Suprapubic skin (tissue), 4 donors: Measurements from ENCODE around the gene TSPAN15. TPM values are rescaled to one million over a fixed set of nuclear protein-coding genes. Genes with fewer than 3 reads are reported as not detected.

Experiments
- DNase-seq, 2 donors: peaks; one replicate each; pipeline ENCODE4 v3.0.0-alpha.2; 2019; ENCODE audit warnings: low spot score in 2 of 2
- H3K27ac ChIP-seq: fragments of 200-600 bp; sonication (generic); one replicate; pipeline ENCODE4 v1.5.1; 2019
- H3K27me3 ChIP-seq: fragments of 200-600 bp; sonication (generic); one replicate; pipeline ENCODE4 v1.5.1; 2019
- H3K36me3 ChIP-seq: fragments of 200-600 bp; sonication (generic); one replicate; pipeline ENCODE4 v1.5.1; 2019
- H3K4me1 ChIP-seq: fragments of 200-600 bp; sonication (generic); one replicate; pipeline ENCODE4 v1.5.1; 2019
- H3K4me3 ChIP-seq: fragments of 200-600 bp; sonication (generic); one replicate; pipeline ENCODE4 v1.5.1; 2019; ENCODE audit warnings: mild to moderate bottlenecking
- H3K9me3 ChIP-seq: fragments of 200-600 bp; sonication (generic); one replicate; pipeline ENCODE4 v1.5.1; 2019
- CTCF ChIP-seq, 2 donors: fragments of 200-600 bp in 1 of 2; fragments of 450-650 bp in 1 of 2; sonication (generic) in 1 of 2; IDR thresholded peaks; one replicate each; pipeline ENCODE4 v1.5.1; 2016 to 2019; ENCODE audit warnings: antibody characterized with exemption in 2 of 2, mild to moderate bottlenecking in 1 of 2, moderate library complexity in 1 of 2
- EP300 ChIP-seq: sonication (generic); formaldehyde crosslinking; IDR thresholded peaks from one replicate; pipeline ENCODE4 v1.6.1; 2017; ENCODE audit warnings: antibody characterized with exemption
- POLR2A ChIP-seq, 2 donors: fragments of 450-650 bp; IDR thresholded peaks; one replicate each; pipeline ENCODE4 v1.6.1; 2017; ENCODE audit warnings: antibody characterized with exemption in 2 of 2, mild to moderate bottlenecking in 2 of 2, moderate library complexity in 2 of 2
- POLR2AphosphoS5 ChIP-seq, 3 donors: sonication (generic); formaldehyde crosslinking; IDR thresholded peaks; one replicate each; pipeline ENCODE4 v1.6.1; 2017; ENCODE audit warnings: antibody characterized with exemption in 3 of 3
- WGBS: methylation state at CpG from one replicate; pipeline ENCODE4 v1.1.5; 2018; 5-methylcytosine and 5-hydroxymethylcytosine counted together
- total RNA-seq, 4 donors: library from RNA; depleted of rRNA; stranded (reverse); fragments of >200 nt; gene quantifications; one replicate each; pipeline ENCODE4 v1.1.0, GENCODE V29; 2016

TSPAN15 gene
- total RNA-seq, 4 donors from 2014 or later: 4.0 to 18.1 (median 11.7) TPM

GRCh38 chr10:69438536-69439349, 12.5 kb upstream of the TSPAN15 start:
- Histone ChIP-seq H3K27ac (peak overlapping the region; percentile 30), H3K27me3 (no peaks in the 10 kb centered on the region), H3K9me3 (no peaks in the 10 kb centered on the region), H3K4me3 (no peak overlapping the region), H3K36me3 (no peaks in the 10 kb centered on the region), H3K4me1 (peaks cover 29% of the 10 kb centered on the region)
- peak in 1 of 2 donors; percentile 29 for DNase-seq
- TF ChIP-seq POLR2A (IDR thresholded peaks at IDR 0.05) (no peak), EP300 (no peak), CTCF (IDR thresholded peaks at IDR 0.05) (no peak), POLR2AphosphoS5 (IDR thresholded peaks at IDR 0.05) (no peak)
- 16% methylated on average over 10 of the region's 10 CpGs for WGBS

DNA sequence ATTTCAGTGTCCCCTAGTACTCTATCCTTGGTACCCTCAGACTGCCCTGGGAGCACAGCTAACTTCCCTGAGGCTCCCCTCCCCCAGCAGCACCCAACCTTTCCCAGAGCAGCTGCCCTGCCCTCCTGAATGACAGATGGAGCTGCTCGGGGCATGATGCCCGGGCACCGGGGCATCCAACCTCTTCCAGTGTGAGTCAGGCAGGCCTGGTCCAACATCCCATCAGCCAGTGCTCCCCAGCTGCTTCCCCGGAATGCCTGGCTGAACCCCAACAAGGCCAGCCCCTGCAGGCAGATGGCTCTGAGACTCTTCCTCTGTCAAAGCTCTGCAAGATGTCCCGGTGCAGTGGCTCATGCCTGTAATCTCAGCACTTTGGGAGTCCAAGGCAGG, 11.9 kb upstream of the TSPAN15 start:
- H3K36me3 ChIP-seq: no peaks in the 10 kb centered on the region
- H3K4me1 ChIP-seq: peaks cover 29% of the 10 kb centered on the region
- WGBS: 31% methylated on average over 2 of the region's 5 CpGs
- no peak overlapping the region for H3K4me3 ChIP-seq
- no peak for TF ChIP-seq POLR2A (IDR thresholded peaks at IDR 0.05)
- TF ChIP-seq CTCF (IDR thresholded peaks at IDR 0.05): no peak
- TF ChIP-seq POLR2AphosphoS5 (IDR thresholded peaks at IDR 0.05): no peak
- TF ChIP-seq EP300: no peak
- no peaks in the 10 kb centered on the region for H3K27me3 ChIP-seq
- peak in 1 of 2 donors; percentile 67 for DNase-seq
- peak overlapping the region; percentile 30 for H3K27ac ChIP-seq
- no peaks in the 10 kb centered on the region for H3K9me3 ChIP-seq

DNA sequence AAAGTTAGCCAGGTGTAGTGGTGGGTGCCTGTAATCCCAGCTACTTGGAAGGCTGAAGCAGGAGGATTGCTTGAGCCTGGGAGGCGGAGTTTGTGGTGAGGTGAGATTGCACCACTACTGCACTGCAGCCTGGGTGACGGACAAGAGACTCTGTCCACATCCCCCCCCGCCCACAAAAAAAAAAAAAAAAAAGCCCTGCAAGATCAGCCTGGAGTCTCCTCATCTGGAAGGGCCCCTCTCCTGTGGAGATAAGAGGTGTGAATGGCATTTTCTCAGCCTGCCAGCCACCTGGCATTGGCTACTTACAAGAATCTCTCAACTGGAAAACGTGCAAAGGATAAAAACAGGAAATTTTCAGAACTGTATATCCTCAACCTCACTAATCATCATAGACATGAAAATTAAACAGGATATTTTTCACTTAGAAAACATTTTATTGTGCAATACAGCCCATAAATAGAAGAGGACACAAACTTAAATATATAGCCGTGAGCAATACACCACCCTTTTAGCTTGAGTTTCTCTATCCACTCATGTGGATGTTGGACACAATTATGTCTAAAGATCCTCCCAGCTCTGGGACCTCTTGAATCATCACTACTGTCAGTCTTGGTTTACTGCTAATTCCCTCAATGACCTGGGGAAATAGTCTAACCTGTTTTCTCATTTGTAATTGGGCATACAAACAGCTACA, 11.3 kb upstream of the TSPAN15 start:
- TF ChIP-seq POLR2A (IDR thresholded peaks at IDR 0.05) (no peak), POLR2AphosphoS5 (IDR thresholded peaks at IDR 0.05) (no peak), CTCF (IDR thresholded peaks at IDR 0.05) (no peak), EP300 (no peak)
- Histone ChIP-seq H3K4me1 (peaks cover 29% of the 10 kb centered on the region), H3K4me3 (no peak overlapping the region), H3K27me3 (no peaks in the 10 kb centered on the region), H3K27ac (no peak overlapping the region), H3K9me3 (no peaks in the 10 kb centered on the region), H3K36me3 (no peaks in the 10 kb centered on the region)
- peak in 1 of 2 donors; percentile 39 for DNase-seq
- 34% methylated on average over 5 of the region's 5 CpGs for WGBS

DNA sequence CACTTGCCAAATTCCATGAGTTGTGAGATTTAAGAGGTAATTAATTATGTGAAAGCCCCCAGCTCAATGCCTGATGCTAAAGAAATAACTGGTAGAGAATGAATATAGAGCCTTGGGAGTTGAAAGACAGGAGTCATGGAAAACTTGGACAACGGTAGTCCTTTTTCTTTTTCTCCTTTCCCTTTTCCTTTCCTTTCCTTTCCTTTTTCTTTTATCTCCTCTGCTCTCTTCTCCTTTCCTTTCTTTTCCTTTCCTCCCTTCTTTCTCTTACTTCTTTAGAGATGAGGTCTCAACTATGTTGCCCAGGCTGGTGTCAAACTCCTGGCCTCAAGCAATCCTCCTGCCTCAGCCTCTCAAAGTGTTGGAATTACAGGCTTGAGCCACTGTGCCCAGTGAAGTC, 7.9 kb upstream of the TSPAN15 start:
- 91% methylated on average over 1 of the region's 1 CpG for WGBS

More for the DNA sequence above, 7.9 kb upstream of the TSPAN15 start:
- Histone ChIP-seq H3K9me3 (no peaks in the 10 kb centered on the region), H3K27me3 (no peaks in the 10 kb centered on the region), H3K36me3 (no peaks in the 10 kb centered on the region), H3K4me1 (peaks cover 32% of the 10 kb centered on the region), H3K4me3 (no peak overlapping the region), H3K27ac (no peak overlapping the region)
- TF ChIP-seq EP300 (no peak), POLR2A (IDR thresholded peaks at IDR 0.05) (no peak), POLR2AphosphoS5 (IDR thresholded peaks at IDR 0.05) (no peak), CTCF (IDR thresholded peaks at IDR 0.05) (no peak)
- DNase-seq: no peak
